Measurements from ENCODE around the gene EIF4A3. TPM values are rescaled to one million over a fixed set of nuclear protein-coding genes. Genes with fewer than 3 reads are reported as not detected.

EIF4A3 gene
- total and polyA plus RNA-seq, 10 of the 15 experiments (the other 5 are each of a cell fraction or from before 2014, with no cell fraction given): 53.3 to 225 (median 103) TPM

GRCh38 chr17:80116921-80117380 is 30.0 kb downstream of the EIF4A3 start:
- Histone ChIP-seq H3K4me3 (no peak overlapping the region), H3K27ac (ENCODE audit: control insufficient read depth, insufficient read depth) (no peak overlapping the region), H3K79me2 (ENCODE audit: control insufficient read depth, insufficient read depth, low read length) (no peaks in the 10 kb centered on the region), H3K4me1 (ENCODE audit: control insufficient read depth, insufficient read depth, low read length) (no peaks in the 10 kb centered on the region), H2AFZ (ENCODE audit: control insufficient read depth, low read depth, low read length) (no peak overlapping the region), H3K27me3 (replicated peaks in 1 of 2; ENCODE audit: control insufficient read depth in 2 of 2, insufficient read depth in 2 of 2, low read length in 1 of 2) (no peaks in the 10 kb centered on the region; a peak in 1 of 4 replicates), H4K20me1 (ENCODE audit: control insufficient read depth, insufficient read depth) (no peaks in the 10 kb centered on the region), H3K4me2 (ENCODE audit: control insufficient read depth, insufficient read depth) (no peak overlapping the region), H3K9me3 (replicated peaks; ENCODE audit: control insufficient read depth, insufficient read depth, low read length) (no peaks in the 10 kb centered on the region; the same call in 2 of the 3 replicates), H3K36me3 (ENCODE audit: control insufficient read depth in 2 of 2, insufficient read depth in 2 of 2, low read length in 1 of 2) (no peaks in the 10 kb centered on the region), H3K9ac (ENCODE audit: control insufficient read depth, insufficient read depth, low read length) (no peak overlapping the region)
- RAD21 ChIA-PET (ENCODE audit: unreplicated experiment): no interaction called here
- CTCF ChIA-PET: no interaction called here
- no peak for ATAC-seq
- POLR2A ChIA-PET: no interaction called here
- in situ Hi-C loops (cut with MboI): no loop called here
- 44% methylated on average over 13 of the region's 13 CpGs for WGBS (ENCODE audit: insufficient coverage, insufficient replicate concordance, low lambda C conversion rate, missing lambda C conversion rate)
- no peak for DNase-seq (ENCODE audit: low read depth, low spot score)
- no peak for FAIRE-seq
- intact Hi-C loops (cut with micrococcal nuclease; ENCODE audit: unreplicated experiment): no loop called here
- TF ChIP-seq TCF3 (IDR thresholded peaks at IDR 0.05; ENCODE audit: borderline replicate concordance, insufficient read depth, low read depth, low read length): no peak
- TF ChIP-seq FOXK2 (IDR thresholded peaks at IDR 0.05): no peak
- TF ChIP-seq ZNF207 (IDR thresholded peaks at IDR 0.05; ENCODE audit: borderline replicate concordance): no peak
- TF ChIP-seq SIX5 (IDR thresholded peaks at IDR 0.05; ENCODE audit: low read depth, low read length, severe bottlenecking): no peak
- no peak for TF ChIP-seq HSF1 (IDR thresholded peaks at IDR 0.05; ENCODE audit: low read depth, low read length)
- TF ChIP-seq ZNF274 (IDR thresholded peaks at IDR 0.05; ENCODE audit: insufficient read depth, insufficient read length): no peak
- no peak for TF ChIP-seq RAD21 (IDR thresholded peaks at IDR 0.05; ENCODE audit: insufficient read depth, low read depth, low read length)
- TF ChIP-seq GATAD2B (conservative IDR thresholded peaks at IDR 0.05; ENCODE audit: low read depth): no peak
- no peak for TF ChIP-seq SKIL (IDR thresholded peaks at IDR 0.05; ENCODE audit: low read depth, poor library complexity, severe bottlenecking)
- no peak for TF ChIP-seq NFYB (IDR thresholded peaks at IDR 0.05; ENCODE audit: insufficient read depth, low read depth, low read length)
- TF ChIP-seq SPI1 (IDR thresholded peaks at IDR 0.05; ENCODE audit: borderline replicate concordance, insufficient read depth, low read depth, low read length): no peak
- no peak for TF ChIP-seq POU2F2 (IDR thresholded peaks at IDR 0.05; ENCODE audit: borderline replicate concordance, low read depth, low read length)
- no peak for TF ChIP-seq NR2C2 (IDR thresholded peaks at IDR 0.05; ENCODE audit: borderline replicate concordance, control insufficient read depth, insufficient read length, low read depth)
- TF ChIP-seq EED (IDR thresholded peaks at IDR 0.05; ENCODE audit: low read depth): no peak
- TF ChIP-seq USF2 (IDR thresholded peaks at IDR 0.05; ENCODE audit: borderline replicate concordance, low read depth, low read length): no peak
- SMC1A ChIA-PET (ENCODE audit: uncharacterized antibody, unreplicated experiment): no interaction called here
- BruUV-seq (replicated peaks): no TSS peak
